ENCODE measurements around the gene SLC38A3.
"Not testable (repeated sequence)": the region's sequence is repeated elsewhere in the genome, so short reads cannot be mapped to it uniquely, and the experiment has no call there.

SLC38A3 gene

DNA sequence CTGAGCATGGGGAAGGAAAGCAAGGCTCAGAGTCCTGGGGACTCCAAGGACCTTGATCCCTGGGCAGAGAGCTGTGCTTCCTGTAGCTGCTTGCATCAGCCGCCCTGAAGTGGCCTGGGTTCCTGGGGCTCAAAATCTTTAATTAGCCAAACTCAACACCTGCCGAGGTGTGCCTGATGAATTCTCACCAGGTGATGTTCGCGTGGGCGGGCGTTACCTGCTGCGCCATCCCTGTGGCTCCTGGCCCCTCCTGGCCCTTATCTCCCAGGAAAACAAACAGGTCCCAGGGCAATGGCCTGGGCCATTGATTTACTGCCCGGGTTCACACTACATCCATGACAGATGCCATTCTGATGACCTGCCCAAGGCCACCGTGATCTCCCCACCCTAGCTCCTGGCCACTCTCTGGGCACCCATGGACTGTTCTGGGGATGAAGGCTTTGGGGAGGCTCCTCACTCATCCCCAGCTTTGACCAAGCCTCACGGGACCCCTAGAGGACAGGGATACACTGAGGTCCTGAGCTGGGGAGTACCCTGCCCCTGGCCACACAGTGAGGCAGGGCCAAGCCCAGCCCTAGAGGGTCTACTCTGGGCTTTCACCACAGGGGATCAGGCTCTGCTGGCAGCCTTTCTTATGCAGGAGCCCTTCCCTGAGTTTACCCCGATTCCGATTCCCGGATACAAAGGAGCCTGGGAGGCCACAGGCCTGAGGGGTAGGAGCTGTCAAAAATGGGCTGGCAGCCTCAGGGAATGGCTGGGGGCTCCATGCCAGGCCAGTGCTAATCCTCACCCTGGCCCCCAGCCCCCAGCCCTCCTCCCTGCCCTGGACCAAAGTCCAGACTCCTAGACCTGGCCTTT lies 5.7 kb downstream of the SLC38A3 start:
- DNase-seq (ENCODE audit: low spot score), result peak; percentile 51

DNA sequence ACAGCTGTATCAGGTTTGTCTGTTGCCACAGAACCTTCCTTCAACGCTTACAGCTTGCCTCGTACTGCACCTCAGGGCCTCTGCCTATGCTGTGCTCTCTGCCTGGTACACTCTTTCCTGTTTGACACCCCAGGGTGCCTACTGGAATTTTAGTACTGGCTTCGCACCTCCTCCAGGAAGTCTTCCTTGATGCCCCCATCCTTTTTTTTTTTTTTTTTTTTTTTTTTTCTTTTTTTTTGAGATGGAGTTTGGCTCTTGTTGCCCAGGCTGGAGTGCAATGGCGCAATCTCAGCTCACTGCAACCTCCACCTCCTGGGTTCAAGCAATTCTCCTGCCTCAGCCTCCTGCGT lies 6.3 kb downstream of the SLC38A3 start:
- not testable (repeated sequence) for DNase-seq (ENCODE audit: low spot score)

DNA sequence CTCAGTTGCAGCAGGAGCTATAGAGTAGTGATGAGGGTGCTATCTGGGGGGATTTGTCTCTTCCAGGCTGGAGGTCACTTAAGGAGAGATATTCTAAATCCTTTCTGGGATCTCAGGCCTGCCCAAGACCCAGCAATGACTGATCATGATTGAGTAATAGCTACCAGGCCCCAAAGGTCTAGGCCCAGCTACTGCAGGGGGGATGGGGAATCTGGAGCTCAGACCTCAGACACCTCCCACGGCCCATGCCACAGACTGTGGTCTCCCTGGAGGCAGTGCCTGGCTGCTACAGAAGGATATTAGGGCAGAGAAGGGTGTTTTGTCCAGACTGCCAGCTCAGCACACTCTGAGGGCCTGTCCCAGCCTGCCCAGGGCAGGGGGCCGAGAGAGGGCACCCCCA lies 6.9 kb downstream of the SLC38A3 start:
- no peak for DNase-seq (ENCODE audit: low spot score)

DNA sequence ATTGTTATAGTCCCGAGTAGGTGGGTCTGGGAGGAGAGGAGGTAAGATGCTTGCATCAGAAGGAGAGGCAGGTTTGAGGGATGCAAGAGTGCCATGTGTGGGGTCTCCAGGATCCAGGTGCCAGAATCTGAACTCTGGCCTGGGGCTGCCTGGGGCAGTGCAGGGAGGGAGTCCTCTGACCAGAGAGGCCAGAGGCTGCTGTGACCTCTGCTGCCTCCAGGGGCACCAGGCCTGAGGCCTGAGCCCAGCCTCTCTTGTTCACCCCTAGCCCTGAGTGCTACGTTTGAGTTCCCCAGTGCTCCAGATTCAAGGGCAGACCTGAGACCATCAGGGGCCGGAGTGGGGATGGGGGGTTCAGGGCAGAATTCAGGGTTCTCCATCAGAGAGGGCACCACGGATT lies 7.4 kb downstream of the SLC38A3 start:
- peak; percentile 68 for DNase-seq (ENCODE audit: low spot score)

DNA sequence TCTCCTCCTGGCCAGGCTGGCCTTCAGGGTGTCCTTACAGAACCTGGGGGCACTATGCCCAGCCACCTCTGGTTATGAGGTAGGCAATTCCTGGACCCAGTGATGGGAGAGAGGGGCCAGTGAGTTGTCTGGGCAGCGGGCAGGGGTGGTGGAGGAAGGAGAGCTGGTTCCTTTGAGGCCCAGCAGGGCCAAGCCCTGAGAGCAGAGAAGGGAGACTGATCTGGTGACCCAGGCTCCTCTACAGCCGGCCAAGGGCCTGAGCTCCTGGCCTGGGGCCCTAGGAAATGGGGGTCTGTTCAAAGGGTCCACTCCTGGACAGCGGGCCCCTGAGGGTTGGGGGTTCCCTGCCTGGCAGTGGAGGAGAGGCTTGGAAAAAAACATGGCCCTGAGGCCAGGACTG lies 7.9 kb downstream of the SLC38A3 start:
- no peak for DNase-seq (ENCODE audit: low spot score)

DNA sequence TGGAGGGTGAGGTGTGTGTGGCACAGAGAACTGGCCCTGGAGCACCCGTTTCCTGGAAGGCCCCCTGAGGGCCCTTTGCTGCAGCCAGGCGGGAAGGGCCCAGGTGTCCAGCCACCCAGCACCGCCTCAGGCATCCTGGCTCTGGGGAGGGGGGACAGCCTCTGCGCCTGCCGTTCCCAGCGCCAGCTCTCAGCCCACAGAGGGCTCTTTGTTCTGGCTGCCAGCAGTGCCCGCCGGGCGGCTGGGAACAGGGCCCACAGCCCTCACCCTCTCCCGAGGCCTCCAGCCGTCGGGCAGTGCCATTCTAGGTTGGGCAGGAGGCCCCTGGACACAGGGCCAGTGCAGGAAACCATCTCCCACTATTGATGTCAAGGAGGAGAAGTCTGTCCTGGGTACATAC lies 8.3 kb downstream of the SLC38A3 start:
- DNase-seq (ENCODE audit: low spot score), result no peak

DNA sequence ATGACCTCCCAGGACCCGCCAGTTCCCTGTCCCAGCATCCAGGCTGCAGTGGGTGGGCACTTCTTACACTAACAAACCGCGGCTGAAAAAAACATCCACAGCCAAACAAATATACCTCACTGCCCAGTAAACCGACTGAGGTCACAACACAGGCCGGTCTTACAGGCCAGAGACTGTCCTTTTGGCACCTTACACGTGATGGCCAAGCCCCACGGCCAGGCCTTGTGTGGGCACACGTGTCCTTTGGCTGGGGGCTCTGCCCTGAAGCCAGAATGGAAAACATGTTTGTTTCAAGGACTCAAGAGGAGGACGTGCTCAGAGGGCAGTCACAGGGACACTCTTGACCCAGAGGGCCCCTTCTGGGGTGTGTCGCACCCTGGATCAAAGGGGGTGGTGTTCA lies 9.8 kb downstream of the SLC38A3 start:
- no peak for DNase-seq (ENCODE audit: low spot score)

DNA sequence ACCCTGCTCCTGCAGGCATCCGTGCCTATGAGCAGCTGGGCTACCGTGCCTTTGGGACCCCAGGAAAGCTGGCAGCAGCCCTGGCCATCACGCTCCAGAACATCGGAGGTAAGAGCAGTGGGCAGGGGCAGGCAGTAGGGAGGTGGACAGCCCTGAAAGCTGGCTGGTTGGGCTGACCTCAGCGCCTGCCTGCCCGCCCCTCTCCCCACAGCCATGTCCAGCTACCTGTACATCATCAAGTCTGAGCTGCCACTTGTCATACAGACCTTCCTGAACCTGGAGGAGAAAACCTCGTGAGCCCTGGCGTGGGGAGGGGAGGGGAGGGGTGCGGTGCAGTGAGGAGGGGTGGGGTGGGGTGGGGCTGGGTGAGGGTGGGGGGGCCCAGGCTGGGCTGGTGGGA lies 10.5 kb downstream of the SLC38A3 start:
- no peak for DNase-seq (ENCODE audit: low spot score)

DNA sequence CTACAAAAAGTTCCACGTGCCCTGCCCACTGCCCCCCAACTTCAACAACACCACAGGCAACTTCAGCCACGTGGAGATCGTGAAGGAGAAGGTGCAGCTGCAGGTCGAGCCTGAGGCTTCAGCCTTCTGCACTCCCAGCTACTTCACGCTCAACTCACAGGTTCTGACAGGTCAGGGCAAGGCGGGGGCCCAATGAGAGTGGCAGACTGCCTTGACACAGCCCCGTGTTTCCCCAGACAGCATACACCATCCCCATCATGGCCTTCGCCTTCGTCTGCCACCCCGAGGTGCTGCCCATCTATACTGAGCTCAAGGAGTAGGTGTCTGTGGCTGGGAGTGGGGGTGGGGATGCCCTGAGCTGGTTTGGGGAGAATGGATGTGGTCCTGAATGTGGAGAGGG lies 12.6 kb downstream of the SLC38A3 start:
- DNase-seq (ENCODE audit: low spot score), result no peak

DNA sequence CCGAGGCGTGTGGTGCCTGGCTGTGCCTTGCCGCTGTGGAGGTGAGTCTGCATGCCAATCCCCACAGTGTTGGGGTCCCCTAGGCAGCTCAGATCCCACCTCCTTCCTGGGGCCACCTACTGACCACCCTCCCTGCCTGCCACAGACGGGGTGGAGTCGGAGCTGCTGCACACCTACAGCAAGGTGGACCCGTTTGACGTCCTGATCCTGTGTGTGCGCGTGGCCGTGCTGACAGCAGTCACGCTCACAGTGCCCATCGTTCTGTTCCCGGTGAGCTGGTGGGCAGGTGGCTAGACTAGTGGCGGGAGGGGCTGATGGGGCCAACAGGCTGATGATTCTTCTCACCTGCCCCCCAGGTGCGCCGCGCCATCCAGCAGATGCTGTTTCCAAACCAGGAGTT lies 13.4 kb downstream of the SLC38A3 start:
- no peak for DNase-seq (ENCODE audit: low spot score)

DNA sequence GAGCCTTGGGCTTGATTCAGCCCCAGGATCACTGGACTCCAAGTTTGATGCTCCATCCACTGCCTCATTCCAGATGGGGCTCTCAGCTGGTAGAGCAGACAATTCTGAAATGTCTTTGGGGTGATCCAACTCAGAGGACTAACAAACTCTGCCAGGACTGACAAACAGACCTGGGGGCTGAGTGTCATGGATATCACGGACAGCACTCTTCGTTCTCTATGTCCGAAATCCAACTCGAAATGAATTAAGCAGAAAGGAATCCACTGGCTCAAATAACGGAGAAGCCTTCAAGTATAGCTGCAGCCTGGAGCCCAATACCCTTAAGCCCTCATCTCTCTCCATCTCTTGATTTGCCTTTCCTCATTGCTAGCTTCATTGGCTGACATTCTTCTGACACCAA lies 14.2 kb downstream of the SLC38A3 start:
- DNase-seq (ENCODE audit: low spot score), result no peak

DNA sequence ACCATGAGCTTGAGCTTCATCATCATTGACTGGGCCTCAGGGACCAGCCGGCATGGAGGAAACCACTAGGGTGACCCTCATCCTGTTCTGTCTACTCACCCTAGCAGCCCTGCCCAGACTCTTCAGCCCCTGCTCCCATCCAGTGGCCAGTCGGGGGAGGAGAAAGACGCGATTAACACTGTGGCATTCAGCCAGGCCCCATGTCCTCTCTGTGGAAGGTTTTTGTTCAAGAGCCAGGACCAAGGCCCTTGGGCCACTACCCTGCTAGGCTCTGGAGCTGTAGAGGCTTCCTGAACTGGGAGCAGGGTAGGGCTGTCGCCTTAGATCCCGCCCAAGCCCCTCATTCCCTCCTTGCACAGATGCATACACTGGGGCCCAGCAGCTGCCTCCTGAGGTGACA lies 15.0 kb downstream of the SLC38A3 start:
- no peak for DNase-seq (ENCODE audit: low spot score)

DNA sequence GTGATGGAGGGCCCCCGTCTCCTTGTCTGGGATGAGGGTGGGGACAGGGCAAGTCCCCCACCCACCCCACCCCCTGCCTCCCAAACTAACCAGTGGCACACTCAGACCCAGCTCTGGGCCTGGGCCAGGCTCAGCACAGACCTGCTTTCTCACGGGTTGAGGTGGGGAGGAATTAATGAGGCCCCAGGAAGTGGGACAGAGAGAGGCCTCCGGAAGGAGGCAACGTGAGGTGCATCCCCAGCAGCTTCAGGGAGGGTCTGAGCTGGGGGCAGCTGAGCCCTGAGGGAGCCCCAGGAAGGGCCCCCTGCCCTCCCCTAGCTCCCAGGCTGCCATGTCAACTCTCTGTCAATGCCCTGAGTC lies 16.0 kb downstream of the SLC38A3 start:
- DNase-seq (ENCODE audit: low spot score), result no peak

DNA sequence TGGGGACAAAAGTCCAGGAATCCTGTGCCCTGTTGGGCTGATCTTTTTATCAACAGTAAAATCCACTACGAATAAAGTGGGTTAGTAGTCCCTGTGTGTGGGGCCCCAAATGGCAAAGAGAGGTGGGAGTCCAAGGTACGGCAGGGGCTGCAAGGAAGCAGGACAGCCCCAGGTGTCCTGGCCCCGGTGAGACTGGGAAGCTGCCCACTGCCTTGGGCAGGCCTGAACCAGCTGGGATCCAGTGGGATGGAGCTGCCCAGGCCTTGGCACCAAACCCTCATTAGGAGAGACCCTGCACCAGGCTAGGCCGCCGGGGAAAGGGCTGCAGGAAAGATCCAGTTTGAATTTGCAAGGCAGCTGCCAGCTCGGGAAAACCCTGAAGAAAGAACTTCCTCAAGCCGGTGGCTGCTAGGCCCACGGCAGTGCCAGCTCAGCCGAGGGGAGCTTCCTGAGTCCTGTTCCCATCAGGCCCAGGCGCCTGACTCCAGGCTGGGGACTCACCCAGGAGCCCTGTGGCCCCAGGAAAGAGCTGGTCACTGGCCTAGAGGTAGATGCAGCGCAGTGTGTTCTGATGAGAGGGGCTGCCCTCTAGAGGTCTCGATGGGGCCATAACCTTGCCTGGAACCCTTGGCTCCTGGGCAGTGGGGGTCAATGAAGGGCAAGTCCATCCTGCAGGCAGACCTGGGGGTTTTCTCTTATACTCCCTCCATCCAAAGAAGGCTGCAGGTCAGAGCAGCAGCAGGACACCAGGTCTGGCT lies 16.5 kb downstream of the SLC38A3 start:
- DNase-seq (ENCODE audit: low spot score), result peak; percentile 79

DNA sequence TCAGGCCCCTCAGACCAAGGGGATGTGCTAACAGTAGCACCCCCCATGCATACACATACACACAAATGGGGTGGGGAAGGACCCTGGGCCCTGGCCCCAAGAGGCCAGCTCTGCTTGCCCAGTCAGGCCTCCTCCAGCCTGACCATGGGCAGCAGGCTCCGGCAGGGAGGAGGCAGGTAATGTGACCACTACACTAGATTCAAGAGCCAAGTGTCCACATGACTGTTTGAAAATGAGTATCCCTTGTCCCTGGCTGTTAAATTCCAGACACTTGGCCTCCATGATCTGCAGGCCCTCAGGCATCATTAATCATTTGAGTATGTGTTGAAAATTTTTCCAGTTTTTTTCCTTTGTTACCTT lies 17.1 kb downstream of the SLC38A3 start:
- no peak for DNase-seq (ENCODE audit: low spot score)

DNA sequence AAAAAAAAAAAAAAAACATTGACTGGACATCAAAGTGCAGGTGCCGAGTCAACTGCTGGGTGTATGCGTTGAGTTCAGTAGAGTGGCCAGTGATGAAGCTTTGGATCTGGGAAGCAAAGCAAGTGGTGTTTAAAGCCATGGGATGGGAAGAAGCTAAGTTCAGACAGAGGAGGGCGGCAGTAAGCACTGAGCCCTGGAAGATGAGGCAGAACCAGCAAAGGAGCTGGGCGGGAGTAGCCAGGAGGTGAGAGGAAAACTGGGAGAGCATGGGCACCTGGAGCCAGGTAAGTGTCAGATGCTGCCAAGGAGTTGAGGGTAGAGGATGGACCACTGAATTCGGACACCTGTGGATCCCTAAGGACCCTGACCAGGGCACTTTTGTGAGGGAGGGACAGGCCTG lies 19.6 kb downstream of the SLC38A3 start:
- no peak for DNase-seq (ENCODE audit: low spot score)

DNA sequence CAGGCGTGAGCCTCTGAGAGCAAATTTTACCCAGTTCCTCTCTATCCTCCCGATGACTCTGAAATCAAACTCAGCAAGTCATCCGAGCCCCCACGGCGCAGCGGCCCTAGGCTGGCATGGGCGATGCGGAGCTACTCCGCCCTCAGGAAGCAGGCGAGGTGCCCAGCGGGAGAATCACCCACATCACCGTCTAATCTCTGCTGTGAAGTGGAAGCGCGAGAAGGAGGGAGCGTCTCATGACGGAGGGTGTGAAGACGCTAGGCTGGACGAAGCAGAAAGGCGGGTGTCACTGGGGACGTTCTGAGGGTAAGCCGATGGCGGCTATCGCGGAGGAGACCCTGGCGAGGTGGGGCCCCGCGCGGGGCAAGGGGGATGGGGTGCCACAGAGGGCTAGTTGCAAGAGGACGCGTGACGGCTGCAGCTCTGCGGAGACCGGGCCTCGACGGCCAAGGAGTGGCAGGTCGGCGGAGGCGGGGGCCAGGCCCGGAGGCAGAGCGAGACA lies 21.9 kb downstream of the SLC38A3 start:
- DNase-seq (ENCODE audit: low spot score), result no peak

DNA sequence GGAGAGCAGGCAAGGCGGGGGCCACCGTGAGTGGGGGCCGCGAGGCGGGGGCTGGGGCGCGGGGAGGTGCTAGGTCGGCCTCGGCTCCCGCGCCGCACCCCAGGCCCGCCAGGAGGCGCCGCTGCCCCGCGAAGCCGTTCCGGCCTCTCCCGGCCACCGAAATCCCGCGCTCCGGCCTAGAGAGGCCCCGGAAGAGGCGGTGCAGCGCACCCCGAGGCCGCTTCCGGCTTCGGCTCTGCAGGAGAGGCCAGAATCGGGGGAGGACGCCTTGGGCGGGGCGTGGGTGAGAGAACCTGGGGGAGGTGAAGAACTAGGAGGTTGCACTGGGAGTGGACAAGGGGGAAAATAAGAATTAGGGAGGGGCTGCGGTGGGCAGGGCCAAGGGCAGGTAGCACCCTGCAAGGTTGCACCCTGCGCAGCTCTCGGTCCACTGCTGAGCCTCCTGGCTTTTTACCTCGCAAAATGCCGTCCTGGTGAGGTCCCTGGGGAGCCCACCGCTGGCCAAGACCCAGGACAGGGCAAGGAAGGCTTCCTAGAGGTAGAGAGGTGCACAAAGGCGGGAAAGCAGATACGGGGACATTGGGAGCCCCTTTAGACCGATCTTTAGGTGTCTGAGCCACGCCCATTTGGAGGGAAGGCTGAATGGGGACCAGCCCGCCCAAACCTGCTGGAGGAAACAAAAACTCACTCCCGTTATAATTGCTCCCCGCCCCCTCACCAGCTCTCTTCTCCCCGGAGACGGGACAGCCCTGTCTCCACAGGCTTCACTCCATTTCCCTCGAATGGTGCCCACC lies 22.5 kb downstream of the SLC38A3 start:
- DNase-seq (ENCODE audit: low spot score), result peak; percentile 91

DNA sequence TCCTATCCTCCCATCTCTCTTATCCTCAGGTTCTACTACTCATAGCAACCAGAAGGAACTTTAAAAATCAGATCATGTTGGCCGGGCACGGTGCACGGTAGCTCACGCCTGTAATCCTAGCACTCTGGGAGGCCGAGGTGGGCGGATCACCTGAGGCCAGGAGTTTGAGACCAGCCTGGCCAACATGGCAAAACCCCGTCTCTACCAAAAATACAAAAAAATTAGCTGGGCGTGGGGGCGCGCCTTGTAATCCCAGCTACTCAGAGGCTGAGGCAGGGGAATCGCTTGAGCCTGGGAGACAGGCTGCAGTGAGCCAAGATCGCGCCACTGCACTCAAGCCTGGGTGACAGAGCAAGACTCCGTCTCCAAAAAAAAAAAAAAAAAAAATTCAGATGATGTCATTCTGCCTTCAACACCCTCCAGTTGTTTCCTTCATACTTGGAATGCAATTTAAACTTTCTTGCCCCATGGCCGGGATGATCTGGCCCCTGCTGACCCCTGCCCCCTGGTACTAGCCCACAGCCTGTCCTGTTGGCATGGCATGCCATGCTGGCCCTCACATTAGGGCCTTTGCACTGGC lies 23.2 kb downstream of the SLC38A3 start:
- DNase-seq (ENCODE audit: low spot score), result not testable (repeated sequence)

DNA sequence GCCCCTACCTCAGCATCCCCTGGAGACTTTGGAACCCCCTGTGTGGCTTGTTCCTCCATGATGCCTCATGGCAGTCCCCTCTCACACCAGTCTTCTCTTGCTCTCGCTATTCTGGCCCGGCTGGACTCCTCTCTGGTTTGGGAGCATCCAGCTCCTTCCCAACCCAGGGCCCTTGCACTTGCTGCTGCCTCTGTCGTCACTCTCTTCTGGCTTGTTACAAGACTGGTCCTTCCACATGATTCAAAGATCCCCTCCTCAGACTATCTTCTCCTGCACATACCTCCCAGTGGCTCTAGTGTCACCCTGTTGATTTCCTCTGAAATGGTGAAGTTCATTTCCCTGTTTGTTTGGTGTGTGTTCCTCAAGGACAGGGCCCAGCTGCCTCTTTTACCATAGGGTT lies 24.4 kb downstream of the SLC38A3 start:
- DNase-seq (ENCODE audit: low spot score), result no peak

DNA sequence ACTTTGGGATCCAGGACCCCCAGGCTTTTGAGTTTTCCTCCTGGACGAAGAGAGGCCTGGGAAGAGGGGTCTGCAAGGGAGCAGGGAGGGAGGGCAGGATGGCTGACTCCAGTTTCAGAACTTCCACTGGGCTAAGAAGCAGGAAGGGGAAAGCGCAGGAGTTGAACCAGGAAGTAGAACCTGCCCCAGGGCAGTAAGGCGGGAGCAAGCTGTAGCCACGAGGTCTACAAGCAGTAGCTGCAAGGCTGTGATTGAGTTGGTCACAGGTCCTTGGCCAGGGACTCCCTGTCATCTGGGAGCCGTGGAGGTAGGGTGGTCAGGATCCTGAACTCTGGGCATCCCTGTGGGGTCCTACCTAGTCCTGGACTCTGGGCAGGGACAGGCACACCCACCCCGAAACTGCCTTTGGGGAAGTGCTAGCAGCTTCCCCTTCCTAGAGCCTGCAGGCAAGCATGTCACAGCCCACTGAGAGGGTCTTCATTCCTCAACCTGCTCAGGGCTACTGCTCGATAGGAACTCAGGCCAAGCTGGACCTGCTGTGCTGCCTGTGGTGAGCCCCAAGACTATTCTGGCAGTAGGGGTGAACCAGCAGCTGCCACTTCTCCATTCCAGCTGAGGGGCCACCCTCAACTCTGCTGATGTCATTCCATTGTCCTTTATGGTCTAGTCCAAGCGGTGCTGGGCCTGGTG lies 25.2 kb downstream of the SLC38A3 start:
- no peak for DNase-seq (ENCODE audit: low spot score)

DNA sequence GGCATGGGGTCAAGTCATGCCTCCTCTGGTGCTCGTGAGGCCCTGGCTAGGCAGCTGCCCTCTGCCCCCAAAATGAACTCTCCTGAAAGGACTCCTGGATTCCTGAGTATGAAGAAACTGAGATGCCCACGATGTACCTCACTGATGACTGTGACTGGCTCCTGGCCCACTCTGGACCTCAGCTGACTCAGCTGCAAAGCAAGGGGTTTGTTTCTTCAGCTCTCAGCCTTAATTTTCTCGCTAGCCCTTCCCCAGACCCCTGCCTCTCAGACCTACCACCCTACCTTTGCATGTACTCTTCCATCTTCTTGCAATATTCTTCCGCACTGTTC lies 25.7 kb downstream of the SLC38A3 start:
- DNase-seq (ENCODE audit: low spot score), result no peak

Measured in iPS-NIHi11 (cell line).